ENCODE measurements around the gene SEH1L.

DNA sequence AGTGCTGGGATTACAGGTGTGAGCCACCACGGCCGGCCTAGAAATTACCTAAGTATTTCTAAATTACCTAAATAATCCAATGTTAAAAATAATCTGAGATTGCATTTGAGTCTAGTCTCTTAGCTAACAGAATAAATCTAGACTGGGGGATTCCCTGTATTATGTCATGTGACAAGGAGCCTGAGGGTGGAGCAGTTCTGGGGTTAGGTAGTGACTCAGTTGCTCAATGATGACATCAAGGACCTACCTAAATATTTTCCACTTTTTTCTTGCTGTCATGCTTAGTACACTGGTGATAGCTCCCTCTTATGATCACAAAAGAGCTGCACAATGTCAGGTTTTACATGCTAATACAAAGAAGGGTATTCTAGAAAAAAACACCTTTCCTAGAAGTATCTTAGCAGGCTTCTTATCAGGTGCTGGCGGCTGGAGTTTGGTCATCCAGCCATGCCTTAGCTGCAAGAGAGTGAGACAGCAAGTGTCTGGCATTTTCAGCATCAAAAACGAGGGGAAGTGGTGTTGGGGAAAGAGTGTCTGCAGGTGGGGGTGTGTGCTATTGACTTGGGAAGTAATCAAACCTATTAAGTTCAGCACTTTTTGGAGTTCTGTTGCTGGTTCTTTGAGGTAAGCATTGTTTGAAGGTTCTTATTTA is 25.9 kb downstream of the SEH1L start:
- TF ChIP-seq, protein P1, sequence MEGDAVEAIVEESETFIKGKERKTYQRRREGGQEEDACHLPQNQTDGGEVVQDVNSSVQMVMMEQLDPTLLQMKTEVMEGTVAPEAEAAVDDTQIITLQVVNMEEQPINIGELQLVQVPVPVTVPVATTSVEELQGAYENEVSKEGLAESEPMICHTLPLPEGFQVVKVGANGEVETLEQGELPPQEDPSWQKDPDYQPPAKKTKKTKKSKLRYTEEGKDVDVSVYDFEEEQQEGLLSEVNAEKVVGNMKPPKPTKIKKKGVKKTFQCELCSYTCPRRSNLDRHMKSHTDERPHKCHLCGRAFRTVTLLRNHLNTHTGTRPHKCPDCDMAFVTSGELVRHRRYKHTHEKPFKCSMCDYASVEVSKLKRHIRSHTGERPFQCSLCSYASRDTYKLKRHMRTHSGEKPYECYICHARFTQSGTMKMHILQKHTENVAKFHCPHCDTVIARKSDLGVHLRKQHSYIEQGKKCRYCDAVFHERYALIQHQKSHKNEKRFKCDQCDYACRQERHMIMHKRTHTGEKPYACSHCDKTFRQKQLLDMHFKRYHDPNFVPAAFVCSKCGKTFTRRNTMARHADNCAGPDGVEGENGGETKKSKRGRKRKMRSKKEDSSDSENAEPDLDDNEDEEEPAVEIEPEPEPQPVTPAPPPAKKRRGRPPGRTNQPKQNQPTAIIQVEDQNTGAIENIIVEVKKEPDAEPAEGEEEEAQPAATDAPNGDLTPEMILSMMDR (IDR thresholded peaks at IDR 0.05) = no peak
- no peak for TF ChIP-seq EZH2 (IDR thresholded peaks at IDR 0.05)
- no peak for TF ChIP-seq EZH2phosphoT487 (IDR thresholded peaks at IDR 0.05)
